Measurements from ENCODE around the gene RANGRF.

Gene RANGRF

GRCh38 chr17:8320990-8321389 is 32.5 kb downstream of the RANGRF start:
- no peaks in the 10 kb centered on the region for H3K4me1 ChIP-seq (ENCODE audit: insufficient read depth, low read length)
- no peak overlapping the region for H3K9ac ChIP-seq (ENCODE audit: low read depth, low read length)
- H3K27me3 ChIP-seq (ENCODE audit: insufficient read depth, low read length), result peaks cover 33% of the 10 kb centered on the region
- no peak overlapping the region for H3K4me3 ChIP-seq (ENCODE audit: low read length)
- no peaks in the 10 kb centered on the region for H3K9me3 ChIP-seq (ENCODE audit: insufficient read depth, low read depth, low read length)
- no peaks in the 10 kb centered on the region for H3K36me3 ChIP-seq (ENCODE audit: insufficient read depth, low read depth, low read length)
- no peak overlapping the region for H3K27ac ChIP-seq (ENCODE audit: low read length)

- Histone ChIP-seq H3K9ac (ENCODE audit: low read depth, low read length) (no peak overlapping the region), H3K36me3 (ENCODE audit: insufficient read depth, low read depth, low read length) (no peaks in the 10 kb centered on the region), H3K4me1 (ENCODE audit: insufficient read depth, low read length) (no peaks in the 10 kb centered on the region), H3K9me3 (ENCODE audit: insufficient read depth, low read depth, low read length) (no peaks in the 10 kb centered on the region), H3K27ac (ENCODE audit: low read length) (no peak overlapping the region), H3K4me3 (ENCODE audit: low read length) (no peak overlapping the region), H3K27me3 (ENCODE audit: insufficient read depth, low read length) (peaks cover 33% of the 10 kb centered on the region)
Measured at GRCh38 chr17:8322061-8322460, 33.6 kb downstream of the RANGRF start.

GRCh38 chr17:8324132-8324531 is 35.7 kb downstream of the RANGRF start:
- Histone ChIP-seq H3K27me3 (ENCODE audit: insufficient read depth, low read length) (peaks cover 40% of the 10 kb centered on the region), H3K9me3 (ENCODE audit: insufficient read depth, low read depth, low read length) (no peaks in the 10 kb centered on the region), H3K36me3 (ENCODE audit: insufficient read depth, low read depth, low read length) (no peaks in the 10 kb centered on the region), H3K4me3 (ENCODE audit: low read length) (no peak overlapping the region), H3K9ac (ENCODE audit: low read depth, low read length) (no peak overlapping the region), H3K4me1 (ENCODE audit: insufficient read depth, low read length) (no peaks in the 10 kb centered on the region), H3K27ac (ENCODE audit: low read length) (no peak overlapping the region)

GRCh38 chr17:8324923-8325322 is 36.5 kb downstream of the RANGRF start:
- Histone ChIP-seq H3K36me3 (ENCODE audit: insufficient read depth, low read depth, low read length) (no peaks in the 10 kb centered on the region), H3K4me1 (ENCODE audit: insufficient read depth, low read length) (no peaks in the 10 kb centered on the region), H3K9ac (ENCODE audit: low read depth, low read length) (no peak overlapping the region), H3K4me3 (ENCODE audit: low read length) (no peak overlapping the region), H3K9me3 (ENCODE audit: insufficient read depth, low read depth, low read length) (no peaks in the 10 kb centered on the region), H3K27ac (ENCODE audit: low read length) (no peak overlapping the region), H3K27me3 (ENCODE audit: insufficient read depth, low read length) (peaks cover 40% of the 10 kb centered on the region)

GRCh38 chr17:8326511-8327302 is 38.2 kb downstream of the RANGRF start:
- Histone ChIP-seq H3K27ac (ENCODE audit: low read length) (no peak overlapping the region), H3K9me3 (ENCODE audit: insufficient read depth, low read depth, low read length) (no peaks in the 10 kb centered on the region), H3K9ac (ENCODE audit: low read depth, low read length) (peak overlapping the region; percentile 66), H3K4me1 (ENCODE audit: insufficient read depth, low read length) (no peaks in the 10 kb centered on the region), H3K4me3 (ENCODE audit: low read length) (peak overlapping the region; percentile 80), H3K27me3 (ENCODE audit: insufficient read depth, low read length) (peaks cover 40% of the 10 kb centered on the region), H3K36me3 (ENCODE audit: insufficient read depth, low read depth, low read length) (no peaks in the 10 kb centered on the region)

- H3K27me3 ChIP-seq (ENCODE audit: insufficient read depth, low read length), result peaks cover 40% of the 10 kb centered on the region
- H3K9me3 ChIP-seq (ENCODE audit: insufficient read depth, low read depth, low read length), result no peaks in the 10 kb centered on the region
- peak overlapping the region; percentile 80 for H3K4me3 ChIP-seq (ENCODE audit: low read length)
- H3K36me3 ChIP-seq (ENCODE audit: insufficient read depth, low read depth, low read length), result no peaks in the 10 kb centered on the region
- peak overlapping the region; percentile 66; the same call in 1 of the 2 replicates for H3K9ac ChIP-seq (ENCODE audit: low read depth, low read length)
- no peak overlapping the region for H3K27ac ChIP-seq (ENCODE audit: low read length)
- no peaks in the 10 kb centered on the region for H3K4me1 ChIP-seq (ENCODE audit: insufficient read depth, low read length)
Measured at GRCh38 chr17:8327303-8327649, 38.8 kb downstream of the RANGRF start.

DNA sequence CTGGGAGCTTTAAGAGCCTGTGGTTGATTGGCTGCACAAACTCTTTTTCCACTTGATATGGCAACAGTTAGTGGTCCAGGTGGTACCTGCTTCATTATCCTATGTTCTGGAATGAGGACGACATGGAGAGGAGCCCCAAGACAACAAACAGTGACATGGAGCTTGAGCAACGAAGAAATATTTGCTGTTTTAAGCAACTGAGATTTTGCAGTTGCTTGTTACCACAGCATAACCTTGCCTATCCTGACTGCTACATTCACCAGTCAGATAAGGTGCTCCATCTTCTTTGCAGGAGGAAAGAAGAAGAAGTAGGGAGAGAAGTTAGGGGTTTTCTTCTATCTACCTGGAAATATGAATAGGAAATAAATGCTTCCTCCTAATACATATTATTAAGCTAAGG is 43.7 kb downstream of the RANGRF start:
- Histone ChIP-seq H3K27ac (ENCODE audit: low read length) (no peak overlapping the region), H3K9ac (ENCODE audit: low read depth, low read length) (no peak overlapping the region), H3K9me3 (ENCODE audit: insufficient read depth, low read depth, low read length) (no peaks in the 10 kb centered on the region), H3K4me1 (ENCODE audit: insufficient read depth, low read length) (no peaks in the 10 kb centered on the region; the same call in 1 of the 2 replicates), H3K36me3 (ENCODE audit: insufficient read depth, low read depth, low read length) (no peaks in the 10 kb centered on the region), H3K27me3 (ENCODE audit: insufficient read depth, low read length) (peaks cover 12% of the 10 kb centered on the region), H3K4me3 (ENCODE audit: low read length) (no peak overlapping the region)

- Histone ChIP-seq H3K9me3 (ENCODE audit: insufficient read depth, low read depth, low read length) (no peaks in the 10 kb centered on the region), H3K9ac (ENCODE audit: low read depth, low read length) (no peak overlapping the region), H3K4me1 (ENCODE audit: insufficient read depth, low read length) (peaks cover 1% of the 10 kb centered on the region), H3K27ac (ENCODE audit: low read length) (no peak overlapping the region), H3K27me3 (ENCODE audit: insufficient read depth, low read length) (peaks cover 7% of the 10 kb centered on the region), H3K4me3 (ENCODE audit: low read length) (no peak overlapping the region), H3K36me3 (ENCODE audit: insufficient read depth, low read depth, low read length) (no peaks in the 10 kb centered on the region)
Measured at GRCh38 chr17:8332688-8333087, 44.2 kb downstream of the RANGRF start.

DNA sequence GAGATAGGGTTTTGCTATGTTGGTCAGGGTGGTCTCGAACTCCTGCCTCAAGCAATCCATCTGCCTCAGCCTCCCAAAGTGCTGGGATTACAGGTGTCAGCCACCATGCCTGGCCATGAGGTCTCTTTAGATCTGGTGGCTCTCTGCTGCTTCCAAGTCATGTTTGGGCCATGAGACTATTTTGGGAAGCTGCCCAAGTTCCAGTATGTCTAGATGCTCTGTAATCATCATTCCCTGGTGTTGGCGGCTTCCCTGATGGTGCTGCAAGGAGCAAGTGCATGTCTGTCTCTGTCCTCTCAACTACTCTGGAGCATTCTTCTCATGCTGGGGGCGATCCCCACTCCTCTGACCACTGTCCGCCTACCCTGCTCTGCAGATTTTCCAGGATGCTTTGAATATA is 44.8 kb downstream of the RANGRF start:
- Histone ChIP-seq H3K4me3 (ENCODE audit: low read length) (no peak overlapping the region), H3K36me3 (ENCODE audit: insufficient read depth, low read depth, low read length) (no peaks in the 10 kb centered on the region), H3K9ac (ENCODE audit: low read depth, low read length) (no peak overlapping the region), H3K9me3 (ENCODE audit: insufficient read depth, low read depth, low read length) (no peaks in the 10 kb centered on the region), H3K27ac (ENCODE audit: low read length) (no peak overlapping the region), H3K4me1 (ENCODE audit: insufficient read depth, low read length) (peaks cover 7% of the 10 kb centered on the region), H3K27me3 (ENCODE audit: insufficient read depth, low read length) (peaks cover under 1% of the 10 kb centered on the region; the same call in 1 of the 2 replicates)

DNA sequence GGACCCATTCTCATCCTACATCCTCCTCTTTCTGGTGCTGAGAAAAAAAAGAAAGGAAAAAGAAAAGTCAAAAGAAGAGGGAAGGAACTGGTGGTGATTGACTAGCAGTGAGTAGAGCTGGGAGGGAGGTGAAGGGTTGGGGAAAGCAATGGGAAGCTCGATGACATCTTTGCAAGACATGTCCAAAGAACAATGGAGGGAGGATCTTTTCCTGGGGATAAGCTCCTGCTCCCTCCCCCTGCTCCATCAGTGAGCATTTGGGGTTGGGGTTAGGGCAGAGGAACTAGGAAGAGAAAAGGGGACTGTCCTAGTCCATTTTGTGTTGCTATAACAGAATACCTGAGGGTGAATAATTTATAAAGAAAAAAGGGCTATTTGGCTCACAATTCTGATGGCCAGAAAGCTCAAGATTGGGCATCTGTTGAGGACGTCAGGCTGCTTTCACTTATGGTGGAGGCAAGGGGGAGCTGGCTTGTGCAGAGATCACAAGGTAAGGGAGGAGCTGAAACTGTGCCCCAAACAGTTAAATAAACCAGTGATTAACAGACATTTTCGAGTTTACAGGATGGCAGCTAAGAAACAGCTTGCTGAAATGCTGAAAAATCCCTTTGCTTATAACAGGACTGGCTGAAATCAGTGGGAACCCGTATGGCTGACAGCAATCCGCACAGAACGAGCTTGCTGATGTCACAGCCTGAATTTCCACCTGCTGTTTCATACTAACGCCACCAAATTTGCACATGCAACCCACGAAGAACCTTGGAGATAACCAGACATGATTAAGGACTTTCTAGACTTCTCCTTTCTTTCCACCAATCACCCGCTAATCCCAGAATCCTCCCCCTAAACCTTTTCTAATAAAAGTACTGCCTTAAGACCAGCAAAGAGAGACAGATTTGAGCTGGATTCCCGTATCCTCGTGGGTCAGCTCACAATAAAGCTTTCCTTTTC is 49.6 kb downstream of the RANGRF start:
- Histone ChIP-seq H3K9me3 (ENCODE audit: insufficient read depth, low read depth, low read length) (no peaks in the 10 kb centered on the region), H3K9ac (ENCODE audit: low read depth, low read length) (peak overlapping the region; percentile 10; the same call in 1 of the 2 replicates), H3K4me1 (ENCODE audit: insufficient read depth, low read length) (peaks cover 15% of the 10 kb centered on the region; the same call in 1 of the 2 replicates), H3K36me3 (ENCODE audit: insufficient read depth, low read depth, low read length) (no peaks in the 10 kb centered on the region), H3K4me3 (ENCODE audit: low read length) (no peak overlapping the region), H3K27me3 (ENCODE audit: insufficient read depth, low read length) (no peaks in the 10 kb centered on the region), H3K27ac (ENCODE audit: low read length) (no peak overlapping the region)

- H3K4me1 ChIP-seq (ENCODE audit: insufficient read depth, low read length), result peaks cover 15% of the 10 kb centered on the region; the same call in 1 of the 2 replicates
- peak overlapping the region; percentile 10; the same call in 1 of the 2 replicates for H3K9ac ChIP-seq (ENCODE audit: low read depth, low read length)
- no peaks in the 10 kb centered on the region for H3K36me3 ChIP-seq (ENCODE audit: insufficient read depth, low read depth, low read length)
- H3K9me3 ChIP-seq (ENCODE audit: insufficient read depth, low read depth, low read length), result no peaks in the 10 kb centered on the region
- H3K27ac ChIP-seq (ENCODE audit: low read length), result no peak overlapping the region
- no peaks in the 10 kb centered on the region for H3K27me3 ChIP-seq (ENCODE audit: insufficient read depth, low read length)
- H3K4me3 ChIP-seq (ENCODE audit: low read length), result no peak overlapping the region
Measured at GRCh38 chr17:8338753-8339140, 50.3 kb downstream of the RANGRF start.
